Fibroblast of peridontal ligament (primary cell): Measurements from ENCODE around the gene SEC31A.

Experiments
- DNase-seq: peaks from one replicate; pipeline ENCODE4 v3.0.0-alpha.2; 2010; ENCODE audit errors: extremely low read depth

SEC31A gene

GRCh38 chr4:82797405-82798111 is 93.4 kb downstream of the SEC31A start:
- peak; percentile 19 for DNase-seq

DNA sequence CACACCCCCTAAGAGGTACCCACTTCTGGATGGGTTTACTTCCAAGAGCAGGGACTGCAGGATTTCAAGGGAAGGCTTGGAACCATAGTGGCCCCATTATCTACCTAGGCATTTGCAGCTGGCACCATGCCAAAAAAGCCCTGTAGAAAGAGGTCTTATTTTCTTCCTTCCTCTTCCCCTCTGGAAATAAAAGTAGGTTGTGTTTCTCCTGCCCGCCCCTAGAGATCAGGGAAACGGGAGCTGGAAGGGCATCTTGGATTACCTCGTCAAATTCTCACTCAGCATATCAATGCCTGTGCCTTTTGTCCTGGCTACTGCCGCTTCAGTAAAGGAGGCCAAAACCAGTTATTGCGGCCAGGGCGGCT is 93.9 kb downstream of the SEC31A start:
- DNase-seq = no peak

GRCh38 chr4:82792912-82793649 is 97.9 kb downstream of the SEC31A start:
- no peak for DNase-seq

- DNase-seq = no peak
These were observed 99.8 kb downstream of the SEC31A start for GRCh38 chr4:82791179-82791578.

- no peak for DNase-seq
These were observed 100.8 kb downstream of the SEC31A start for GRCh38 chr4:82790060-82790660.

DNA sequence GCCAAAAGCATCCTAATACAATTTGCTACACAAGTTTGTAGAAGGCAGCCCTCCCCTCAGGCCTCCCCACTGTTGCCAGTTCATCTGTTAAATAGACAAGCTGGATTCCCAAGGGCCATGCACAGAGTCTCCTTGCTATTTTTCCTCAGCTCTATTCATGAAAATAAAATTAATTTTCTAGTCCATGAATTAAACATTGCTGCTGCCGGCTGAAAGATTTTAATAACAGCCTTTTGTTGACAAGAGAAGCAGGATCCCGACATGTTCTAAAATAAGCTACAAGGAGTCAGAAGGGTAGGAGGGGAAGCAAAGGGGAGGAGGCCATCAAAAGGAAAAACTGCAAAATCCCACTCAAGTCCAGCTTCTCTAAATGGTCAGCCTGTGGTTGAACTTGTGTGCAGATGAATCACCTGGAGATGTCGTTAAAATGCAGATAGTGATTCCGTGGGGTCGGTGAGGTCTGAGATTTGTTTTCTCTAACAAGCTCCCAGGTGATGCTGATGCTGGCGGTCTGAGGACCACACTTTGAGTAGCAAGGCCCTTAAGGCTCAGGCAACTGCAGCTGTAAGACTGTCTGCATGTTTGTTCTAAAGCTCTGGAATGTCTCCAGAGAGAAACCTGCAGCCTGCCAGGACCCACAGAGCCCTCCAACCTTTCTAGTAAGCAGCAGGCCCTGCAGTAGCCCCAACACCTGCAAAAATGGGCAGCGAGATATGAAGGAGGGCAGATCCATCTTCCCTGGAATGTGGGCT is 101.8 kb downstream of the SEC31A start:
- DNase-seq = no peak

DNA sequence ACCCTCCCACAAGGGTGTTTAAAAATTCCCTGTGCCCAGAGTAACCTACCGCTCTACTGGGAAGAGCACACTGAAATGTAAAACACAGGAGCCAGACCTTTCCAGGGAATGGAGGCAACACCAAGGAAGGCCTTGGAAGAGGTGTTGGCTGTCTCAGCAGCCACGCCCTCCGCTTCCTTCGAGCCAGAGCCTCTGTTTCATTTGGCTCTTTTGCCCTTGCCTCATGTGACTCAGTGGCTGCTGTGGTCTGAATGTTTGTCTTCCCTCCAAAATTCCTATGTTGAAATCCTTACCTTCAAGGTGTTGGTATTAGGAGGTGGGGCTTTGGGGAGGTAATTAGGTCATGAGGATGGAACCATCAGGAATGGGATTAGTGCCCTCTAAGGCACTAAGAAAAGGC is 103.6 kb downstream of the SEC31A start:
- no peak for DNase-seq

- no peak for DNase-seq
These were observed 104.1 kb downstream of the SEC31A start for GRCh38 chr4:82786828-82787227.

DNA sequence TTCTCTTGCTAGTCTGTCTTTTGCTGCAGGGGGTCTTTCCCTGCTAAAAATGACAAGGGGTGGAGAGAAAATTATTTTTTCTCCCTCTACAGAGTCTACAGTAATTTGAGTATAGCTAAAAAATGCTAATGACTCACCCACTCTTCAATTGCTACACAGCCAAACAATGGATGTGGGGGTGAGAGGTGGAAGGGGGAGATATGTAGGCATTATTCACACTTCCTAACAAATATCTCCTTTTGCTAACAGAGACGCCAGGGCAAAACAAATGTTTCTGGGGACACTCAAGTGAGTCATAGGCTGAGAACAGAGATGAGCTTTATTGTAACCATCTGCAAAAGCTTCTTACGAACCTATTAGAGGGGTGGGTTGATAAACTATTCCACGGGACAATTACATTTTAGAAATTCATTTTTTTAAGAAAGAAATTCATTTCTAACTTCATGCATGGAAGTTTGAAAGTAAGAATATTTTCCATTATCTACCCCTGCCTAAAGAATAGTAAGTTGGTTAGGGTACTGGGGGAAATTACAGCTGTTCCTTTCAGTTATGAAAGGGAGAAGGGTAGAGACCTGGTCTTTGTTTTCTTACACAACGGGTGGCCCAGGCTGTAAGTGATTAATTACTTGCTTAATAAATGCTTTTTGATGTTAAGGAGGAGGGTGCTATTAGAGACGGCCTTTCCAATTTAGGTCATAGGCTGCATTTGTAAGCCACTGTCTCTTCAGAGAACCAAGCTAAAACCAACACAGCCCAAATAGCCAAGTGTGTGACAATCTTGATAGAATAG is 105.1 kb downstream of the SEC31A start:
- DNase-seq = peak; percentile 60

DNA sequence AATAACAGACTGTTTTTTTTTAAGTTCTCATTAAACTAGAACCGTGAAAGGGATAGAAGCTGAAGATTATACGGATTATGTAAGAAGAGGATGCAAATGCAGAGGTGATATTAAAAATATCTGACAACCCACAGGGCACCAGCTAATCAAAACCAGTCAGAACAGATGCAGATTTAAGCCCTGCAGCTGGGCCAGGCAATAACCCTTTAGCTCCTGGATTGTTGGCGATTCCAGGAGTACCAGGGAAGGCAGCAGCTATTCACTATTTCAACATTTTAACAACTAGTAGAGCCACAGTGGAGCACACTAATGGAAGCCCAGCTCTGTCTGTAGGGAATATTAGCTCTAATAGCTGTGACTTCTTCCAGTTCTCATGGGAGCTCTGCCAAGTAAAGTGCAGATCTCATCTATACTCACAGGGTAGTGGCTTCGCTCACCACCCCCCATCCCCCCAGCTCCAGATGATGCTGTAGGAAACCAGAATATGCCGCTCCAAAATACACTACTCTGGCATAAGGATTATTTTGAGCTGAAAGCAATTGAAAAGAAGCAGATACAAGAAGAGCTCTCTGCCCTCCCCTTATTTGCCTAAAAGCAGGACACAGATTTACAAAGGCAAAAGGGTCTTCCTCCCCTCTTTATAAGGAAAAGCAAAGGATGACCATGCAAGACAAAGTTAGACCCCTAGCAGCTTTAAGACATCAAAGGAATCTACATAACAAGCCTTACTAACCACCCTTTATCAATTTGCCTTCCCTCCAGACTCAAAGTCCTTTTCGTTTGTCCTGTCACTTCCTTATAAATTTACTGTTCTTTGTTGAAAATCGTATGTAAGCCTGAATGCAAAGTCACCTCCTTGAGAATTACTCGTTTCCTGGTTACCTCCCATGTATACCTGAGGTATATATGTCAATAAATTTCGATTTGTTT is 106.0 kb downstream of the SEC31A start:
- DNase-seq = no peak

- no peak for DNase-seq
These were observed 108.2 kb downstream of the SEC31A start for GRCh38 chr4:82782626-82783345.

DNA sequence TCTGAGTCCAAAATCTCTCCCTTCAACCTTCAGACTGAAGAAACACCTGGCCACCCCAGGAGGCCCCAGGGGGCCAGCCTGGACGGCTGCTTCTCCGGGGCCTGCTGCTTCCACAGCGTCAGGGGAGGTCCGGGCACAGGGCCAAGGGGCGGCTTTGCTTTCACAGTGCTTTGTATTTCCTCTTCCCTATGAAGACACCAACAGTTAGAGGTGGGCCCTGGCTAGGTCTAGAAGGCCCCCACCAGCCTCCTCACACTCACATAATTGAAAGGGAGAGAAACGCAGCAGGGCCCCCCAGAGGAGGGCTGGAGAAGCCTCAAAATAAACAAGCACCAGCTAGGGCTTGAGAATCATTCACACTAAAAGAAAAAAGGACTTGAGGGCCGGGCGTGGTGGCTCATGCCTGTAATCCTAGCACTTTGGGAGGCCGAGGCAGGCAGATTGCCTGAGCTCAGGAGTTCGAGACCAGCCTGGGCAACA is 110.2 kb downstream of the SEC31A start:
- no peak for DNase-seq

GRCh38 chr4:82780170-82780751 is 110.7 kb downstream of the SEC31A start:
- DNase-seq = no peak

- no peak for DNase-seq
These were observed 111.9 kb downstream of the SEC31A start for GRCh38 chr4:82779032-82779431.

DNA sequence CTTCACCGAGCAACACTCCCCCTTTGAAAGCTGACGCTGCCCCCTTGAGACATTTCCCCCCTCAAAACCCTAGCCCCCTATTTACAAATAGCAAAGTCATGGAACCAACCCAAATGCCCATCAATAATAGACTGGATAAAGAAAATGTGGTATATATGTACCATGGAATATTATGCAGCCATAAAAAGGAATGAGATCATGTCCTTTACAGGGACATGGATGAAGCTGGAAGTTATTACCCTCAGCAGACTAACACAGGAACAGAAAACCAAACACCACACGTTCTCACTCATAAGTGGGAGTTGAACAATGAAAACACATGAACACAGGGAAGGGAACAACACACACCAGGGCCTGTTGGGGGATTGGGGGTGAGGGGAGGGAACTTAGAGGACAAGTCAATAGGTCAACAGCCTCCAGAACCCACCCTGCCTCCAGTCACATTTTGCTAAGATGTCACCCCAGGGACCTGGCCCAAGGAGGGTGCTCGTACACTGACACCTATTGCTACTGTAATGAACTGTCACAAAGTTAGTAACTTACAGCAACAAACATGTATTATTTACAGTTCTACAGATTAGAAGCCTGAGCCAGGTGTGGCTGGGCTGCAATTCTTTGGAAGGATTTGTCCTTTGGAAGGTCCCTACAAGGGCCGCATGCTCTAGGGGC is 113.0 kb downstream of the SEC31A start:
- no peak for DNase-seq

GRCh38 chr4:82776925-82777542 is 113.9 kb downstream of the SEC31A start:
- peak; percentile 65 for DNase-seq

GRCh38 chr4:82775243-82775642 is 115.7 kb downstream of the SEC31A start:
- no peak for DNase-seq

DNA sequence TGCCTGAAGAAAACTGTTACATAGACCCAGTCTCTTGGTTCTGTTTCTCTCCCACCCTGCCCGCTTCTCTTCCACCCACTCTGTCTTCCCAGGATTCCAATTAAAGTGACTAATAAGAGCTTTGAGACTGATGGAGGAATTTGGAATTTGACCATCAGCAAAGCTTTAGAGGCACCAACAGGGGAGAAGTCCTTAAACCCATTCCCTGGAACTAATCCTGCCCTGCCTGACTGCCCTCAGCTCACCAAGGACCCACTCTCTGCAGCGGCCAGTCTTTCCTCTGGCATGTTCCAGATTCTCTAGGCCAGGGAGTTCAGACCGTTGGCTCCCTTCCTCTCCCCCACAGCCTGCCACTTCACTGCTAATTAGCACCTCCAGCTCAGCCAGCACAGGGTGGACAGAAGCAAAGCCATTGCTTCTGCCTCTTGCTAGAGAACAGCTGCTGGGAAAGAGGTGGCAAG is 116.2 kb downstream of the SEC31A start:
- DNase-seq = no peak
